BLaER1 (cell line): ENCODE results near the gene STAM2.
A peak's percentile ranks its signal among the peaks of the same experiment; 100 is the strongest.
"Not testable (repeated sequence)": the region's sequence is repeated elsewhere in the genome, so short reads cannot be mapped to it uniquely, and the experiment has no call there.

Experiments
- H3K27ac ChIP-seq: shearing (Covaris generic); formaldehyde crosslinking; 2 replicates; pipeline ENCODE4 v1.8.1; 2022
- H3K27me3 ChIP-seq: shearing (Covaris generic); formaldehyde crosslinking; 2 replicates; pipeline ENCODE4 v1.8.1; 2022
- H3K36me3 ChIP-seq: shearing (Covaris generic); formaldehyde crosslinking; 2 replicates; pipeline ENCODE4 v1.8.1; 2022
- H3K4me1 ChIP-seq: shearing (Covaris generic); formaldehyde crosslinking; 2 replicates; pipeline ENCODE4 v1.8.1; 2022
- H3K4me2 ChIP-seq: shearing (Covaris generic); formaldehyde crosslinking; 2 replicates; pipeline ENCODE4 v1.8.1; 2022
- H3K4me3 ChIP-seq: shearing (Covaris generic); formaldehyde crosslinking; 2 replicates; pipeline ENCODE4 v1.8.1; 2022
- H3K9ac ChIP-seq: shearing (Covaris generic); formaldehyde crosslinking; 2 replicates; pipeline ENCODE4 v1.8.1; 2022
- H3K9me3 ChIP-seq: shearing (Covaris generic); formaldehyde crosslinking; 2 replicates; pipeline ENCODE4 v1.8.1; 2022
- H4K20me1 ChIP-seq: shearing (Covaris generic); formaldehyde crosslinking; 2 replicates; pipeline ENCODE4 v1.8.1; 2022
- Cebpa-rat ChIP-seq: shearing (Covaris generic); IDR thresholded peaks from 2 replicates; pipeline ENCODE4 v1.8.1; 2022

Gene STAM2

GRCh38 chr2:152189622-152190495 lies 14.3 kb upstream of the STAM2 start:
- Histone ChIP-seq H3K27ac (no peak overlapping the region), H3K27me3 (no peaks in the 10 kb centered on the region), H3K36me3 (no peaks in the 10 kb centered on the region), H3K4me3 (no peak overlapping the region), H3K9ac (no peak overlapping the region), H3K4me2 (no peak overlapping the region), H4K20me1 (no peaks in the 10 kb centered on the region), H3K9me3 (peaks cover 17% of the 10 kb centered on the region), H3K4me1 (no peaks in the 10 kb centered on the region)
- no peak for TF ChIP-seq Cebpa-rat

GRCh38 chr2:152186808-152187207 lies 11.2 kb upstream of the STAM2 start:
- H3K4me3 ChIP-seq, H4K20me1 ChIP-seq, H3K27ac ChIP-seq, H3K36me3 ChIP-seq, H3K27me3 ChIP-seq, H3K9ac ChIP-seq, H3K4me2 ChIP-seq, H3K4me1 ChIP-seq: not testable (repeated sequence)
- peaks cover 21% of the 10 kb centered on the region for H3K9me3 ChIP-seq

GRCh38 chr2:152186262-152186661 lies 10.7 kb upstream of the STAM2 start:
- Histone ChIP-seq H3K36me3 (no peaks in the 10 kb centered on the region), H3K4me3 (no peak overlapping the region), H3K27me3 (no peaks in the 10 kb centered on the region), H3K9ac (no peak overlapping the region), H3K9me3 (peaks cover 21% of the 10 kb centered on the region), H3K4me2 (no peak overlapping the region), H3K27ac (no peak overlapping the region), H4K20me1 (no peaks in the 10 kb centered on the region), H3K4me1 (no peaks in the 10 kb centered on the region)
- TF ChIP-seq Cebpa-rat, result no peak

GRCh38 chr2:152183401-152184073 lies 8.0 kb upstream of the STAM2 start:
- H3K4me3 ChIP-seq, result no peak overlapping the region
- no peak for TF ChIP-seq Cebpa-rat
- H3K4me2 ChIP-seq, result no peak overlapping the region
- no peaks in the 10 kb centered on the region for H3K36me3 ChIP-seq
- H3K9me3 ChIP-seq, result peaks cover 33% of the 10 kb centered on the region
- H3K27me3 ChIP-seq, result no peaks in the 10 kb centered on the region
- H3K4me1 ChIP-seq, result no peaks in the 10 kb centered on the region
- no peaks in the 10 kb centered on the region for H4K20me1 ChIP-seq
- no peak overlapping the region for H3K9ac ChIP-seq
- H3K27ac ChIP-seq, result no peak overlapping the region

- peaks cover 11% of the 10 kb centered on the region; the same call in 1 of the 2 replicates for H3K9me3 ChIP-seq
- H3K4me2 ChIP-seq, H3K27me3 ChIP-seq, H3K9ac ChIP-seq, H3K4me3 ChIP-seq, H4K20me1 ChIP-seq, H3K27ac ChIP-seq, H3K36me3 ChIP-seq: not testable (repeated sequence)
- peaks cover 19% of the 10 kb centered on the region for H3K4me1 ChIP-seq
These were observed 2.1 kb upstream of the STAM2 start for GRCh38 chr2:152177667-152178066.

GRCh38 chr2:152176113-152176714 lies 651 bp upstream of the STAM2 start:
- H3K27ac ChIP-seq, result peak overlapping the region; percentile 97
- no peak for TF ChIP-seq Cebpa-rat
- H3K4me3 ChIP-seq, result peak overlapping the region; percentile 90
- no peaks in the 10 kb centered on the region for H3K27me3 ChIP-seq
- no peaks in the 10 kb centered on the region for H3K36me3 ChIP-seq
- peaks cover 11% of the 10 kb centered on the region; the same call in 1 of the 2 replicates for H3K9me3 ChIP-seq
- peaks cover 19% of the 10 kb centered on the region for H3K4me1 ChIP-seq
- peak overlapping the region; percentile 83 for H3K4me2 ChIP-seq
- H4K20me1 ChIP-seq, result peaks cover 11% of the 10 kb centered on the region
- peak overlapping the region; percentile 94 for H3K9ac ChIP-seq

- peak overlapping the region; percentile 83 for H3K4me2 ChIP-seq
- peak overlapping the region; percentile 94 for H3K9ac ChIP-seq
- H3K9me3 ChIP-seq, result peaks cover under 1% of the 10 kb centered on the region; the same call in 1 of the 2 replicates
- H3K4me3 ChIP-seq, result peak overlapping the region; percentile 90
- H4K20me1 ChIP-seq, result peaks cover 11% of the 10 kb centered on the region
- peaks cover 2% of the 10 kb centered on the region; the same call in 1 of the 2 replicates for H3K36me3 ChIP-seq
- H3K4me1 ChIP-seq, result peaks cover 19% of the 10 kb centered on the region
- no peaks in the 10 kb centered on the region for H3K27me3 ChIP-seq
- H3K27ac ChIP-seq, result peak overlapping the region; percentile 97
- TF ChIP-seq Cebpa-rat, result no peak
These were observed 573 bp downstream of the STAM2 start for GRCh38 chr2:152175012-152175367.

- TF ChIP-seq Cebpa-rat, result no peak
- Histone ChIP-seq H3K9me3 (no peaks in the 10 kb centered on the region; the same call in 1 of the 2 replicates), H3K27me3 (no peaks in the 10 kb centered on the region), H3K4me3 (peak overlapping the region; percentile 90), H3K4me2 (peak overlapping the region; percentile 83), H3K36me3 (peaks cover 6% of the 10 kb centered on the region; the same call in 1 of the 2 replicates), H3K27ac (peak overlapping the region; percentile 97; the same call in 1 of the 2 replicates), H3K9ac (peak overlapping the region; percentile 94), H4K20me1 (peaks cover 13% of the 10 kb centered on the region), H3K4me1 (peaks cover 19% of the 10 kb centered on the region)
These were observed 989 bp downstream of the STAM2 start for GRCh38 chr2:152174574-152174973.

GRCh38 chr2:152173831-152174230 lies 1.7 kb downstream of the STAM2 start:
- Histone ChIP-seq H3K27ac (no peak overlapping the region), H3K4me1 (peaks cover 19% of the 10 kb centered on the region), H3K27me3 (no peaks in the 10 kb centered on the region), H3K36me3 (peaks cover 6% of the 10 kb centered on the region; the same call in 1 of the 2 replicates), H3K4me2 (peak overlapping the region; percentile 83), H3K9me3 (no peaks in the 10 kb centered on the region; the same call in 1 of the 2 replicates), H4K20me1 (peaks cover 21% of the 10 kb centered on the region), H3K9ac (peak overlapping the region; percentile 94; the same call in 1 of the 2 replicates), H3K4me3 (no peak overlapping the region)
- TF ChIP-seq Cebpa-rat, result no peak

- H4K20me1 ChIP-seq, result peaks cover 35% of the 10 kb centered on the region
- peaks cover 19% of the 10 kb centered on the region for H3K4me1 ChIP-seq
- H3K27ac ChIP-seq, H3K9ac ChIP-seq, H3K9me3 ChIP-seq, H3K4me3 ChIP-seq, H3K36me3 ChIP-seq, H3K4me2 ChIP-seq, H3K27me3 ChIP-seq: not testable (repeated sequence)
These were observed 3.3 kb downstream of the STAM2 start for GRCh38 chr2:152172201-152172785.
